Adrenal gland (tissue), 12 donors: Measurements from ENCODE around the gene KLK2. TPM values are rescaled to one million over a fixed set of nuclear protein-coding genes. Genes with fewer than 3 reads are reported as not detected.

Source experiments
- DNase-seq, 7 donors: peaks; one replicate each; pipeline ENCODE4 v3.0.0-alpha.2; 2019 to 2020
- H3K27ac ChIP-seq, 5 donors: fragments of 200-600 bp; sonication (generic) in 4 of 5; 1 replicate in 3 of 5; 2 replicates in 2 of 5; pipeline versions ENCODE4 v1.5.1 to v1.8.0; 2016 to 2020; ENCODE audit warnings: mild to moderate bottlenecking in 1 of 5
- H3K27me3 ChIP-seq: fragments of 200-600 bp; 2 replicates; pipeline ENCODE4 v1.8.0; 2021
- H3K36me3 ChIP-seq, 2 donors: fragments of 200-600 bp; replicated peaks in 1 of 2; 1 replicate in 1 of 2; 2 replicates in 1 of 2; pipeline versions ENCODE4 v1.5.1 to v1.8.0; 2018 to 2022
- H3K4me1 ChIP-seq, 2 donors: fragments of 200-600 bp; replicated peaks in 1 of 2; 1 replicate in 1 of 2; 2 replicates in 1 of 2; pipeline versions ENCODE4 v1.5.1 to v1.8.0; 2018 to 2021
- H3K4me3 ChIP-seq, 4 donors: fragments of 200-600 bp; sonication (generic) in 3 of 4; one replicate each; pipeline ENCODE4 v1.5.1; 2016 to 2018
- H3K9me3 ChIP-seq, 3 donors: fragments of 200-600 bp; sonication (generic) in 1 of 3; replicated peaks in 1 of 3; 1 replicate in 2 of 3; 2 replicates in 1 of 3; pipeline versions ENCODE4 v1.5.1 to v1.8.0; 2016 to 2021
- CTCF ChIP-seq, 6 experiments: fragments of 450-650 bp in 4 of 6; fragments of 200-600 bp in 2 of 6; sonication (generic) in 1 of 6; IDR thresholded peaks; 1 replicate in 5 of 6; 2 replicates in 1 of 6; pipeline versions ENCODE4 v1.5.1 to v1.8.0; 2016 to 2021; ENCODE audit warnings: antibody characterized with exemption in 6 of 6, mild to moderate bottlenecking in 2 of 6, moderate library complexity in 1 of 6
- POLR2A ChIP-seq, 2 donors: fragments of 450-650 bp; IDR thresholded peaks; one replicate each; pipeline ENCODE4 v1.6.1; 2017; ENCODE audit warnings: antibody characterized with exemption in 2 of 2, mild to moderate bottlenecking in 2 of 2, moderate library complexity in 1 of 2
- WGBS, 4 donors: extraction: QIAGEN DNeasy Blood & Tissue Kit in 2 of 4; methylation state at CpG; one replicate each; pipeline versions ENCODE4 v1.1.5 to v1.1.7; 2013 to 2017; 5-methylcytosine and 5-hydroxymethylcytosine counted together
- intact Hi-C, 2 donors: fragments of 100-400 bp; cut with DNase I; formaldehyde crosslinking; loops; one replicate each; pipeline versions ENCODE4 v1.14.1 to v1.15.0; 2022 to 2023
- polyA plus RNA-seq, 3 donors: library from polyadenylated mRNA; stranded (reverse); fragments of 200-250 nt in 2 of 3; fragments of 350-450 nt in 1 of 3; fragmentation: Illumina TruSeq in 1 of 3; extraction: RNeasy Lipid Tissue Mini Kit (QIAGEN cat#74804) in 1 of 3; gene quantifications; one replicate each; pipeline ENCODE4 v1.2.3, GENCODE V29; 2013 to 2014
- total RNA-seq, 9 donors: library from RNA; depleted of rRNA in 4 of 9; stranded (reverse); fragments of >200 nt in 4 of 9; fragments of 120-200 nt in 1 of 9; fragmentation: NEBNext Ultra II Directional in 1 of 9; extraction: Animal tissue kit (Norgen Biotek cat#: 25700) in 1 of 9; gene quantifications; one replicate each; pipeline versions ENCODE4 v1.1.0 to v1.2.4, GENCODE V29; 2013 to 2023
- donor health status: healthy with polysubstance abuse.
- donor health status: Bipolar disorder and iron deficiency.
- donor health status: DM: yes; HTN: yes; CAD: no.
- donor health status: DM: no; HTN: no; CAD: no.
- donor health status: DM: no; HTN: no; CAD: no.
- donor health status: DM: yes; HTN: yes; CAD: no.

Gene KLK2
- total and polyA plus RNA-seq, 12 donors: 0.20 to 0.61 TPM; not detected in 10

GRCh38 chr19:50859849-50860248 lies 13.4 kb upstream of the KLK2 start:
- Histone ChIP-seq H3K4me1 (no peaks in the 10 kb centered on the region), H3K4me3 (no peak overlapping the region), H3K27ac (no peak overlapping the region), H3K9me3 (no peaks in the 10 kb centered on the region), H3K27me3 (no peaks in the 10 kb centered on the region), H3K36me3 (no peaks in the 10 kb centered on the region)
- TF ChIP-seq POLR2A (IDR thresholded peaks at IDR 0.05) (no peak), CTCF (IDR thresholded peaks at IDR 0.05) (no peak)
- no peak for DNase-seq
- intact Hi-C loops: no loop called here
- WGBS, 4 donors: 71 to 90% (median 79%) methylated on average over 2 to 4 of the region's 4 CpGs

GRCh38 chr19:50861010-50861409 lies 12.2 kb upstream of the KLK2 start:
- H3K9me3 ChIP-seq: no peaks in the 10 kb centered on the region
- no peak for TF ChIP-seq CTCF (IDR thresholded peaks at IDR 0.05)
- TF ChIP-seq POLR2A (IDR thresholded peaks at IDR 0.05): no peak
- WGBS, 4 donors: 36 to 41% (median 39%) methylated on average over 5 of the region's 5 CpGs
- H3K27me3 ChIP-seq: no peaks in the 10 kb centered on the region
- intact Hi-C loops: no loop called here
- H3K27ac ChIP-seq: peak overlapping the region in 1 of 5 donors; percentile 45
- no peaks in the 10 kb centered on the region for H3K36me3 ChIP-seq
- H3K4me1 ChIP-seq: no peaks in the 10 kb centered on the region
- H3K4me3 ChIP-seq: no peak overlapping the region
- peak in 6 of 7 donors; percentile 45 to 63 (median 55) for DNase-seq

- TF ChIP-seq POLR2A (IDR thresholded peaks at IDR 0.05): no peak
- no peak for TF ChIP-seq CTCF (IDR thresholded peaks at IDR 0.05)
- intact Hi-C loops: no loop called here
- Histone ChIP-seq H3K4me1 (no peaks in the 10 kb centered on the region), H3K4me3 (no peak overlapping the region), H3K27me3 (no peaks in the 10 kb centered on the region), H3K36me3 (no peaks in the 10 kb centered on the region), H3K9me3 (no peaks in the 10 kb centered on the region), H3K27ac (no peak overlapping the region)
- no peak for DNase-seq
- WGBS, 4 donors: 70 to 83% (median 74%) methylated on average over 7 of the region's 7 CpGs
Measured at GRCh38 chr19:50861496-50862286, 11.5 kb upstream of the KLK2 start.

GRCh38 chr19:50869479-50869878 lies 3.8 kb upstream of the KLK2 start:
- H3K36me3 ChIP-seq: no peaks in the 10 kb centered on the region
- 74 to 84% (median 81%) methylated on average over 4 of the region's 4 CpGs for WGBS, 4 donors
- H3K9me3 ChIP-seq: no peaks in the 10 kb centered on the region
- intact Hi-C loops: no loop called here
- H3K27me3 ChIP-seq: no peaks in the 10 kb centered on the region
- H3K27ac ChIP-seq: no peak overlapping the region
- no peaks in the 10 kb centered on the region for H3K4me1 ChIP-seq
- H3K4me3 ChIP-seq: no peak overlapping the region
- no peak for DNase-seq
- no peak for TF ChIP-seq CTCF (IDR thresholded peaks at IDR 0.05)
- no peak for TF ChIP-seq POLR2A (IDR thresholded peaks at IDR 0.05)
